NOMO-1 treated with dmso at 0.1 percent for 144 hours (cell line): ENCODE measurements around the gene VTI1A.

ENCODE experiments used
- DNase-seq: peaks from one replicate; lab custom pipeline; 2025; ENCODE audit not compliant: unreplicated experiment; lab: John Stamatoyannopoulos, UW

The VTI1A gene

DNA sequence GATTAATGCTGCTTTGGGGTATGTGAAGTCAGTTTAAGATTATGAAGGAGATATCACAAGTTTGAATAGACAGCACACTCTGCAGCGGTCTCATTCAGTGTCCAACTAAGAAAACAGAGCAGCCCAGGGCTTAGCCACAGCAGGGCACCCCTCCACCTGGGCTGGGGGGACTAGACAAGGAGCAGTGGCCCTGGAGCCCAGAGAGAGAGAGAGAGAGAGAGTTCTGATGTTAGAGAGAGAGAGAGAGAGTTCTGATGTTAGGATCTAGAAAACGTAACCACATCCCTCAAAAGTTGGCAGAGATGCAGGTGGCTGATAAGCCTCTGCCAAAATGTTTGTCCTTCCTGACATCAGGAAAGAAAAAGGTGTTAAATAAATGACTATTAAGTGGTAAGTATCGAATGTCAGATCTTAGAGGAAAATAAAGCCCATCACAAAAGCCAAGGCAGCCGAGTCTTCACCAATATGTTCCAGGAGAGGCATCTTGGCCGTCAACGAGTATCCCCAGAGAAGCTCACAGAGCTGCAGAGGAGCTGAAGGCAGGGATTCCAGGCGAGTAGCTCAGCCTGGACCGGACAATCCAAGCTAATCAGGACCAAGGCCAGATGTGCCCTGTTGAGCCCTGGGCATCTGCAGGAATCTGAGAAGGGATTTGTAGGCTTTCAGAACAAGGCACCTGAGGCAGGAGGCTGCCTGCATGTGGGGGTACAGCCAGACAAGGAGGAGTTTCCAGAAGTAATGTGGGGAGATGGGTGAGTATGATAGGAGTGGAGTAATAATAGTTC is 352.9 kb downstream of the VTI1A start:
- no peak for DNase-seq

DNA sequence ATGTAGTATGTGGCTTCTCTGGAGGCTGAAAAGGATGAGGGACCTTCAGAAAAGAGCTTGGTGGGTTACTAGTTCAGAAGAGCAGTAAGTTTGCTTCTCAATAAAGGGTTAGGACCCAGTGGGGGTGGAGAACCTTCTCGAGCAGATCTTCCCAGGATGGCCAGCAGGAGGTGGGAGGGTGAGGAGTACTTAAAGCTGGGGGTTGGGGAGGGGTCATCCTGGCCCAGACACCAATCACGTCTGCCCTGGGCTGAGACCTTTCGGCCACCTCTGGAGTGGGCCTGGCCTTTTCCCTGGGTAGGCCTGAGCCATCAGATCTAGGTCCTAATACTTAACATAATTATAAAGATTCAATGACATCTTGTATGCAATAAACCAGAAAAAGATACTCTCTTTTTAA is 354.0 kb downstream of the VTI1A start:
- DNase-seq, result no peak

GRCh38 chr10:112801748-112802147 is 354.7 kb downstream of the VTI1A start:
- DNase-seq, result no peak

DNA sequence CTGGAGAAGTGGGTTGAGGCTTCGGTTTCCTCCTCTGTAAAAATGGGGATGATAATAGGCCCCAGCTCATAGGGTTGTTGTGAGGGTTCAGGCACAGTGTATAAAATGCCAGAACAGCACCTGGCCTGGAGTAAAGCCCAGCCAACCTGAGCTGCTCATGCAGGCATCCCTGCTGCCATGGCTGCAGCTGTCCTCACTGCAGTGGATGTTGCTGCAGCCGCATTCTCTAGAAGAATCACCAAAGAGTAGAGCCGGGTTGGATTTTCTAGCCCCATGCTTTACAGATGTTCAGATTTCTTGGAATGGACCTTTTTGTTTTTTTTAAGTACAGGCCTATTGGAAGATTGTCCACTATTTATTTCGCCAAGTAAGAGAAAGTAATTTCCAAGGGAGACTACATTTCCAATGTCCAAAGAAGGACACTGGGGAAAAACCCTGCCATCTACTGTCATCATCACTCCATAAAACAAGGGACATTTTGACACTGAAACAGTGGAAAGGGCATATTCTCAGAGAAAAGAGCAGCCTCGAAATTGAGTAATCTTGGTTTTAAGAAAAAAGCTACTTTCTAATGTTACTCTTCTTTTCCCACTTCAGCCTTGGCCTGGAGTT is 355.5 kb downstream of the VTI1A start:
- no peak for DNase-seq

DNA sequence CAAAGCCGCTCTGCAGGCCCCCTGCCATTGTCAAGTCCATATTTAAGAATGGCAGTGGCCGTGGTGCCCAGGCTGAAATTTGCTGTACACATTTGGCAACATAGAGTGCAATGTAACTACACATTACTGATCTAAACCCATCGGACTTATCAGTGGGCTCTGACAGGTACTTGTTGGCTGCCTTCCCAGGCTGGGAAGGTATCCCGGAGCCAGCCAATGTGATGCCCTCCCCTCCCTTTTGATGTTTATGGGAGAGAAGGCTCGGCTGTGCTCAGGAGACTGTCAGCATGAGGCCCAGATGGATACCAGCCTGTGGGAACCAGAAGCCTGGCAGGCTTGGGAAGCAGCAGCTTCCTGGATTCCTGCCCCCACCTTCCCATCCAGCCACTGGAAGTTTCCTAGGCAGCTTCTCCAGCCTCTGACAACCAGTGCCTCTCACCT is 357.0 kb downstream of the VTI1A start:
- no peak for DNase-seq

GRCh38 chr10:112805254-112805590 is 358.2 kb downstream of the VTI1A start:
- no peak for DNase-seq

GRCh38 chr10:112805701-112806100 is 358.7 kb downstream of the VTI1A start:
- DNase-seq, result no peak

- no peak for DNase-seq
These were observed 360.0 kb downstream of the VTI1A start for GRCh38 chr10:112807013-112807412.

- no peak for DNase-seq
These were observed 362.7 kb downstream of the VTI1A start for GRCh38 chr10:112809736-112810135.

DNA sequence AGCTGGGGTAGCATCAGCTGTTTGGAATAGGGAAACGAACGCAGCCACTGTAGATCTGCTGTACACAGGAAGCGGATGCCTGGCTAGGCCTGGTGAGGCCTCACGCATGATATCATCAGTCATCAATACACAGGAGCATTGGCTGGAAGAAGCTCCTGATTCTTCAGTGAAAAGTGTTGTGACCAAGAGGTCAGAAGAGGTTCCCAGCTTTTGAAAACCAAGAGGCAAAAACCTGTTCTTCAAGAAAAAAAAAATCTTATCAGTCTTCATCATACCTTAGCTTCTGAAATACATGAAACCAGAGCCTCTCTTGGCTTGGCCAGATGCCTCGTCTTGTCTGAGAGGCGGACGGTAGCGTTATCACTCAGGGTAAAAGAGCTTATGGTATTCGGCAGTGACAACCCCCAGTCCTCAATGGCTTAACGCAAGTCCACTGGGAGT is 363.7 kb downstream of the VTI1A start:
- no peak for DNase-seq

- no peak for DNase-seq
These were observed 364.9 kb downstream of the VTI1A start for GRCh38 chr10:112811741-112812551.

- no peak for DNase-seq
These were observed 365.6 kb downstream of the VTI1A start for GRCh38 chr10:112812586-112812985.

DNA sequence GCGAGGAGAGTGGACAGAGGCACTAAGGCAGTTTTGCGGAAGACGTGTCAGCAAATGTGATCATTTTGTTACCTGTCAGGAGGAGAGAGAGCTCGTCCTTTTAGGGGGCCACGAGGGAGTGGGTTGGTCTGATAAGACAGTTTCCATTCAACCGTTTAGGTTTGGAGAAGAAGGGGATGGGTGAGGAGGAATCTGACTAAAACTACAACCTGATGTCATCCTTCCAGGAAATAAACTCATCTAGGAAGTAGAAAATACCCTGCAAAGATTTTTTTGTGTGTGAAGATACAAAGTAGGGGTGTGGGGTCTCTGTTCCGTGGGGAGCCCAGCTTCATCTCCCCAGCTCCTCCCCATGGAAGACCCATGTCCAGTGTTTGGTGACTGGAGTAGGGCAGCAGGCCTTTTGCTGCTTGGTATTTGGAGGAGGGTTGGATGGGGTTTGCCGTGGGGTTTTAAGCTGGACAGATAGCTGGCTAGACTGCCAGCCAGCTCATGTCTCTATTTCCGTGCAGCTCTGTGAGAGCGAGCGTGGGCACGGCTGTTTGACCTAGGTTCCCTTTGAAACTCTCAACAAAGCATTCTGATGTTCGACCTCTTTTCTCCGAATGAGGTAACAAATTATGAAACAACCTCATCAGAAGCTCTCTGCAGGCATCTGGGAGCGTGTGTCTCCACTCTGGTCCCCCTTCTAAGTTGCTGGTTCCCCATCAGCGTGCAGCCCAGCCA is 367.0 kb downstream of the VTI1A start:
- DNase-seq, result no peak

- DNase-seq, result peak; percentile 23
These were observed 368.4 kb downstream of the VTI1A start for GRCh38 chr10:112815269-112816032.

DNA sequence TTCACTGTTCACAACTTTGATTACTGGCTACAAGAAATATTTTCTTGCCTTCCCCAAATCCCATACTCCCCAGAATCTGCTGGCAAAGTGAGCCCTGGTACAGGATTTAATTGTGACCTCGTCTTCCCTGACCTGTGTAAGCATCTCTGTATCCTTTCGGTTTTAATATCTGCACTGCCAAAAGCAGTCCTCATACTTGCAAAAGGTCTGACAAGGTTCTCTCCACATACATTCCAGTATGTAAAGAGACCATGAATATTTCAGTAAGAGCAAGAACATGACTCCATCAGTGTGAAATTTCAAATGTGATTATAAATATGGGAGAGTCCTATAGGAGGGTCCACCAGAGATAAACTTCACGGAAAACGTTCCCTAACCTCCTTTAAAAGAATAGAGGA is 369.0 kb downstream of the VTI1A start:
- DNase-seq, result no peak

DNA sequence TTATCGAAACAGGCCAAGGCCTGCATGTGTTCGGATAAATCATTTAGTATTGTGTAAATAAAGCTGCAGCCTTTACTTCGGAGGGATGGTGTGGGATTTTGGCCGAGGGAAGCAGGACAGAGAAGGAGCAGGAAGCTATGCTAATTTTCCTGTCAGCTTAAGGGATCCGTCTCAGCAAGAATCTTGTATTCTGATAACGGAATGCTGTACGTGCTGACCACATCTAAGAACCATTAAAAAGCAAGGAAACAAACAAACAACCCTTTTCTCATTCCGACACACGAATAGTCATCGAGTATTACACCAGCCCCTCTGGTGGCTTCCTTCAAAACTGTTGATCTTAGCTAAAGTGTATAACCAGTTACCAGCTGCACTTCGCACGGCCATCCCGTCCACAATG is 369.9 kb downstream of the VTI1A start:
- no peak for DNase-seq

DNA sequence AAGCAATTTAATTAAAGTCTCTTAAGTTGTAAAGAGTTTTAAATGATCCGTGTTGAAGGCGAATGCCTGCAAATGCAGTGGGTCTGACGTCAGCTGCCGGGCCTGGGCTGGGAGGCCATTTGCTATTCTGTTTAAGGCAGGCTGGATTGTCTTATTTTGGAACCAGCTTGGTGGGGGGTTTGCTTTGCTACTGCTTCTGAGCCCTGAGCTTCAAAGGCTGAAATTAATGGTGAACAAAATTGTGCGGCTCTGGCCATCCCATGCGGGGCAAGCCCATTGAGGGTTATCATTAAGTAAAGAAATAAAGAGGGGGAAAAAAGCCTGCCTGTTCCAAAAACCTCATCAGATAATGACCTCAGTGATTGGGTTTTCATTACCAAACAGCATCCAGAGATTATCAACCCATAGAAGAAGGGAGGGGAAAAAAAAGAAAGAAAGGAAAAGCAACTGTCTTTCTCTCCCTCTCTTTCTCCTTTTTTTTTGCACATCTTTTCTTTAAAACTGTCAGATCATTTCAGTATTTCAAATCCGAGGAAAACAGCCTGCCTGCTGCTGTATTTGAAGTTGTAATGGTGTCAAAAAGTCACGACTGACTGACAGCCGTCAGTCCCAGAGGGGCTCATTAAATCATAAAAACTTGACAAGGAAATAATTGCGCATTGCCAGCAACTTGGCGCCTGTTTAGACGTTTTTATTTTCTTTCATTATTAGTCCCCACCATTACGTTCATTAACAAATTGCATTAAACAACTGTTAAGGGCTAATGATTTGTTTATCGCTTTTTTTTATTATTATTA is 371.2 kb downstream of the VTI1A start:
- DNase-seq, result no peak

DNA sequence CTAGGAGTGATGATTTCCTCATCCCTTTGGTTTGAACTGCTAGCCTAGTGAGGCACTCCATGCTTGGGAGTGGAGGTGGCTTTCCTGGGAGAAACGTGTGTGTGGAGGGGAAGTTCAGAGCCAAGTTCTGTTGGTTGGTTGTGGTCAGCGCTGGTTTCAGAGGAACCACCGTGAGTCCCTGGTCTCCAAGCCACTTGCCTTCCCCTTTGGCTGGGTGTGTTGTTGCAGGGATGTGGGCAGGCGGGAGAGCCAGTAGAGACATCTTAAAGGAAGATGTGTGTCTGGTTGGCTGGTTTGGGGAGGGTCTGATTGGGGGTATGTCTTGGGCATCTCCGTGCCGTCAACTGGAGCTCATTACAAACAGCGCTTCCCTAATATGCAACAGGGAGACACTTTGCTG is 372.2 kb downstream of the VTI1A start:
- DNase-seq, result no peak

DNA sequence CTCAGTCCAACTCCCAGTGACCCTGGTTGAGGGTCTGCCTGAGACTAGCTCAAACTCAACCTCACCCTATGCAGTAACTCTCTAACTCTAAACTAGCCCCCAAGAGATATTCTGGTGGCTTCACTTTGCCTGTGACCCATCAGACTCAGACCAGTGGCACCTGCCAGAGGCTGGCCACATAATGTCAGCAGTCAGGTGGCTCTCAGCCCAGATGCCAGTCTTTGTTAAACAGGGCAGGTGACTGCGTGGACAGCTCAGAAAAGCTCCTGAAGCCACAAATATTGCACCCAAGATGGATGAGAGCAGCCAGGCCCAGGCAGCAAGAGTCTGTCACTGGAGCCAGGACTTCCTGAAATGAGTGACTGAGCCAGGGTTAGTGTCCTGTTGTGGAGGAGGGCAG is 373.3 kb downstream of the VTI1A start:
- no peak for DNase-seq

DNA sequence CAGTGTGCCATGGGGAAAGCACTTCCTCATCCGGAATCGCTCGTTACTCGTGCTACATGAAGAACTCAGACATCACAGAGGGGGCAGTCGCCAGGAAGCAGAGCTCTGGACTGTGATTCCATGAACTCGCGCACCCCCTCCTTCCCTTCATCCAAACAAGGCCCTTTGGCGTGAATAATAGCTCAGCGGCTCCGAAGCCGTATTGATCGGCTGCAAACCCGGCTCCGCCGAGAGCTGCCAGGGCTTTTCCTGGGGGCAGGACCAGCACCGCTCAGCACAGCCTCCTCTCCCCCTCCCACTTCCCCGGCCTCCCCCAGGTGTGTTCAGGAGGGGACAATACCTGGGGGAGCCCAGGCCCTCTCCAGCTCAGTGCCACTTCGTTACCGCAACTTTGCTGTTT is 374.0 kb downstream of the VTI1A start:
- no peak for DNase-seq
